ENCODE measurements around the gene ACSF3.
"Not testable (repeated sequence)": the region's sequence is repeated elsewhere in the genome, so short reads cannot be mapped to it uniquely, and the experiment has no call there.

Gene ACSF3

GRCh38 chr16:89190150-89190958 is 96.7 kb downstream of the ACSF3 start:
- DNase-seq (ENCODE audit: low spot score) = no peak

DNA sequence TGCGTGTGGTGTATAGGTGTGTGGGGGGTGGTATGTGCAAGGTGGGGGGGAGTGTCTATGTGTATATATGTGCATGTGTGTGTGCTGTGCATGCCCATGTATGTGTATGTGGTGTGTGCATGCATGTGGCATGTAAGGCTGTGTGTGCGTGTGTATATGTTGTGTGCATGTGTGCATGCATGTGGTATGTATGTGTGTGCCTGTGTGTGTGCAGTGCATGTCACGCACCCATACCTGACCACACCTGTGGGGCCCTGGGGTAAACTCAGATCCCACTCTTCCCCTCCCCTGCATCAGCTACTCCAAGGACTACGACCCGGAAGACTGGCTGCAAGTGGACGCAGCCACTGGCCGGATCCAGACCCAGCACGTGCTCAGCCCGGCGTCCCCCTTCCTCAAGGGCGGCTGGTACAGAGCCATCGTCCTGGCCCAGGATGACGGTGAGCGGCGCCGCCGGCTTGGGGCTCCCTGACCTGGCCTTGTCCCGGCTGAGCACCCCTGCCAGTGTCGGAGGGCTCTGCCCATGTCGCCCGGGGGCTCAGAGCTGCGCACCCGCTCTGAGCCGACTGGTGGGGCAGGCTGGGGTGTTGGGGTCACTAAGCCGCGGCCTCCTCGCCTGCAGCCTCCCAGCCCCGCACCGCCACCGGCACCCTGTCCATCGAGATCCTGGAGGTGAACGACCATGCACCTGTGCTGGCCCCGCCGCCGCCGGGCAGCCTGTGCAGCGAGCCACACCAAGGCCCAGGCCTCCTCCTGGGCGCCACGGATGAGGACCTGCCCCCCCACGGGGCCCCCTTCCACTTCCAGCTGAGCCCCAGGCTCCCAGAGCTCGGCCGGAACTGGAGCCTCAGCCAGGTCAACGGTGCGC is 97.6 kb downstream of the ACSF3 start:
- DNase-seq (ENCODE audit: low spot score) = no peak

DNA sequence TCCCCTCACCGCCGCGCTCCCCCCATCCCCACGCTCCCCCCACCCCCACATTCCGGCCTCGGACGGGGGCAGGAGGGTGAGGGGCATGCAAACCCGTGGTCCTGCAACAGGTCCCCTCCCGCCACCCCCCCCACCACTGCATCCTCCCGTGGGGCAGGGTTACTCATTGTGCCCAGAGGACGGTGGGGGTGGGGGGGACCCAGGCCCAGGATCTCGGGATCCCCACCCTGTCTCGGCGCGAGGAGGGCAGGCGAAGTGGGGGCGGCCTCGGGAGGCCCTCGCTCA is 98.2 kb downstream of the ACSF3 start:
- no peak for DNase-seq (ENCODE audit: low spot score)

DNA sequence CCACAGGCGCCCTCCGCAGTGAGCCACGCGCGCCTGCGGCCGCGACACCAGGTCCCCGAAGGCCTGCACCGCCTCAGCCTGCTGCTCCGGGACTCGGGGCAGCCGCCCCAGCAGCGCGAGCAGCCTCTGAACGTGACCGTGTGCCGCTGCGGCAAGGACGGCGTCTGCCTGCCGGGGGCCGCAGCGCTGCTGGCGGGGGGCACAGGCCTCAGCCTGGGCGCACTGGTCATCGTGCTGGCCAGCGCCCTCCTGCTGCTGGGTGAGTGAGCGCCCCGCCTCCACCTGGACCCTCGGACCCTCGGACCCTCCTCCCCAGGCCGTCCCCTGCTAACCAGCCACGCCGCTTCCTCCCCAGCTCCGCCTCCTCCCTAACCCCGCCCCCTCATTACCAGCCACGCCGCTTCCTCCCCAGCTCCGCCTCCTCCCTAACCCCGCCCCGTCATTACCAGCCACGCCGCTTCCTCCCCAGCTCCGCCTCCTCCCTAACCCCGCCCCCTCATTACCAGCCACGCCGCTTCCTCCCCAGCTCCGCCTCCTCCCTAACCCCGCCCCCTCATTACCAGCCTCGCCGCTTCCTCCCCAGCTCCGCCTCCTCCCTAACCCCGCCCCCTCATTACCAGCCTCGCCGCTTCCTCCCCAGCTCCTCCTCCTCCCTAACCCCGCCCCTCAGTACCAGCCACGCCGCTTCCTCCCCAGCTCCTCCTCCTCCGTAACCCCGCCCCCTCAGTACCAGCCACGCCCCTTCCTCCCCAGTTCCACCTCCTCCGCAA is 98.7 kb downstream of the ACSF3 start:
- DNase-seq (ENCODE audit: low spot score) = not testable (repeated sequence)

DNA sequence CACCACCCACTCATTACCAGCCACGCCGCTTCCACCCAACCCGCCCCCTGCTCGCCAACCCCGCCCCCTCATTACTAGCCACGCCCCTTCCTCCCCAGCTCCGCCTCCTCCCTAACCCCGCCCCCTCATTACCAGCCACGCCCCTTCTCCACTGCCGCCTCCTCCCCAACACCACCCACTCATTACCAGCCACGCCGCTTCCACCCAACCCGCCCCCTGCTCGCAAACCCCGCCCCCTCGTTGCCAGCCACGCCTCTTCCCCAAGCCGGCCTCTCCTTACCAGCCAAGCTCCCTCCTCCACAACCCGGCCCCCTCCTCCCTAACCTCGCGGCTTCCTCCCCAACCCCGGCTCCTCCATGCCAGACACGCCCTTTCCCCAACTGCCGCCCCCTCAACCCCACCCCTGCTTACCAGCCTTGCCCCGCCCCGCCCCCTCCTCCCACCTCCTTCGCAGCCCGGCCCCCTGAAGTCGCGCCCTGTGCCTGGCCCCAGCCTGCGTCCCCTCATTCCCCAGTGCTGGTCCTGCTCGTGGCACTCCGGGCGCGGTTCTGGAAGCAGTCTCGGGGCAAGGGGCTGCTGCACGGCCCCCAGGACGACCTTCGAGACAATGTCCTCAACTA is 99.4 kb downstream of the ACSF3 start:
- DNase-seq (ENCODE audit: low spot score) = no peak

GRCh38 chr16:89193576-89194293 is 100.1 kb downstream of the ACSF3 start:
- DNase-seq (ENCODE audit: low spot score) = no peak

DNA sequence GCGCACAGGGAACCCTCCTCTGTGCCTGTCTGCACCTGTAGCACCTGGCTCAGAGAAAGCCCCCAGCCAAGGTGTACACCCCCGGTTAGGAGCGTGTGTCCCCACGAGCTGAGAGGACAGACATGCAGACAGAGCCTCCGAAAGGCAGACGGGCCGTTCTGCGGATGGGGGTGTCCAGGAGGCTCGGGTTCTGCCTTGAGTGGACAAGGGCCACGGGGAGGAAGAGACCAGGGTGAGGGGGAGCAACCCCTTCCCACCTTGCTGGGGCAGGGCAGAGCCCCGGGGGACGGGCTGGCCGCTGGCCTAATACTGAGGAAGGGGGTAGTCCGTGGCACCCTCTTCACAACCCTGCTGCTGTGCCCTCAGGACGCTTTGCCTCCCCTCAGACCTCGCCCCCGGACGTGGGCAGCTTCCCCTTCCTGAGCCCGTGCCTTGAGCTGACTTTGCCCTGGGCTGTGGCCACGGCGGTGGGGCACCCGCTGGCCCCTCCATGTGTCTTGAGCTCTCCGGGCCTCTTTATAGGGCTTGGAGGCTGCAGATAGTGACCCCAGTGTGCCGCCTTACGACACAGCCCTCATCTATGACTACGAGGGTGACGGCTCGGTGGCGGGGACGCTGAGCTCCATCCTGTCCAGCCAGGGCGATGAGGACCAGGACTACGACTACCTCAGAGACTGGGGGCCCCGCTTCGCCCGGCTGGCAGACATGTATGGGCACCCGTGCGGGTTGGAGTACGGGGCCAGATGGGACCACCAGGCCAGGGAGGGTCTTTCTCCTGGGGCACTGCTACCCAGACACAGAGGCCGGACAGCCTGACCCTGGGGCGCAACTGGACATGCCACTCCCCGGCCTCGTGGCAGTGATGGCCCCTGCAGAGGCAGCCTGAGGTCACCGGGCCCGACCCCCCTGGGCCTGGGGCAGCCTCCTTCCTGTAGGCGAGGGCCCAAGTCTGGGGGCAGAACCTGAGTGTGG is 101.0 kb downstream of the ACSF3 start:
- DNase-seq (ENCODE audit: low spot score) = no peak

DNA sequence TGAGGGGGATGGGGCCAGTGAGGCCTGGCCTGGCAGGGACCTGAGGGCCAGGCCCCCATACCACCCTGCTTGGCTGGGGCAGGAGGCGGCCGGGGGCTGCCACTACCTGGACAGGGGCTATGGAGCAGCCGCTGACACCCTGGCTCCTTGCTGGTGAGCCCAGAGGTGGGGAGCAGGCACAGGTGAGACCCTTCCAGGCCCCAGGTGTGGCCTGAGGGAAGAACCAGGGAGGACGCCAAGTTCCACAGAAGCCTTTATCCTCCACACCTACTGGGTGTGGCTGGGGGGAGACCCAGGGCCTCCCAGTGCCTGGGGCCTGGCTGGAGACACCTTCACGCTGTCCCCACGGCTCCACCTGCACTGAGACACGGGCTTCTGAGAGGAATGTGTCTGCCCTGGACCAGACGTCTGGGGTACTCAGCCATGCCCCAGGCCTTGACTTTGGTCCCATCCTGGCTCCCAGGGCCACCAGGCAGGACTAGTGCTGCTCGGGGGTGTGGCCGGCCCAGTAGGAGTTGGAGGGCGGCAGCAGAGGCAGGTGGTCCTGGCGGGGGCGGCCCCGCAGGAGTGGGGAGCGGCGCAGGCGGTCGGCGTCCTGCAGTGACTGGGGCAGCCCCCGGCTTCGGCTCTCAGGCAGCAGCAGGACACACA is 102.0 kb downstream of the ACSF3 start:
- DNase-seq (ENCODE audit: low spot score) = no peak

GRCh38 chr16:89197033-89197632 is 103.5 kb downstream of the ACSF3 start:
- DNase-seq (ENCODE audit: low spot score) = no peak

DNA sequence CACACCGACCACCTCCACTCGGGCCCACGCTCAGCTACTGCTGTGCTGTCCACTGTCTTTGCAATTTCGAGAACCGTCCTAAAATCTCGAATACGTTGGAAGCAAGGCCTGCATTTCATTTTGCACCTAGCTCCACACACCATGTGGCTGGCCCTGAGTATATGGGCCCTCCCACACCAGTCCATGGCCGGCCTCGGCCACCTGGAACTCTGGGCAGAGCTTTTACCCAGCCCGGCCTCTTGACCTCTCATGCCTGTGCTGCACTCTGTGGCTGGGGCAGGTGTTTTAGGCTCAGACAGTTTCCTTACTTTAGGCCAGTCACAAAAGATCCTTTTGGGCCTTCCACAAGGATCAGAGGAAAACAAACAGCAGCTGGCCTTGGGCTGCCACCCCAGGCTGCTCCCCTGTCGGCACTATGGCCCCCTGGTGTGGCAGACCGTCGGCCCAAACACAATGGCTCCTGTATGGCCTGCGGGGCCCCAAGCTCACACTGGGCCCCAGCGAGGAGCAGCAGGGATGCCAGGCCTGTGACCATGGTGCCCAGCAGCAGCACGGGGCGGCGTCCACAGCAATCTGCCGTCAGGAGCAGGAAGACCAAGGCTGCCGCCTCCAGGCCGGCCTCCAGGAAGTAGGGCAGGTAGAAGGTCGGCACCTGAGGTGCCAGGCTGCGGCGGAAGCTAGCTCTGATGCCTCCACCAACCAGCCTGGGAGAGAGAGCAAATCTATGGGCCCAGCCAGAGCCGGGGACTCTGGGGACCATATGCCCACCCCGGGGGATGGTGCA is 104.2 kb downstream of the ACSF3 start:
- DNase-seq (ENCODE audit: low spot score) = no peak

GRCh38 chr16:89198417-89199240 is 105.0 kb downstream of the ACSF3 start:
- peak; percentile 11 for DNase-seq (ENCODE audit: low spot score)

DNA sequence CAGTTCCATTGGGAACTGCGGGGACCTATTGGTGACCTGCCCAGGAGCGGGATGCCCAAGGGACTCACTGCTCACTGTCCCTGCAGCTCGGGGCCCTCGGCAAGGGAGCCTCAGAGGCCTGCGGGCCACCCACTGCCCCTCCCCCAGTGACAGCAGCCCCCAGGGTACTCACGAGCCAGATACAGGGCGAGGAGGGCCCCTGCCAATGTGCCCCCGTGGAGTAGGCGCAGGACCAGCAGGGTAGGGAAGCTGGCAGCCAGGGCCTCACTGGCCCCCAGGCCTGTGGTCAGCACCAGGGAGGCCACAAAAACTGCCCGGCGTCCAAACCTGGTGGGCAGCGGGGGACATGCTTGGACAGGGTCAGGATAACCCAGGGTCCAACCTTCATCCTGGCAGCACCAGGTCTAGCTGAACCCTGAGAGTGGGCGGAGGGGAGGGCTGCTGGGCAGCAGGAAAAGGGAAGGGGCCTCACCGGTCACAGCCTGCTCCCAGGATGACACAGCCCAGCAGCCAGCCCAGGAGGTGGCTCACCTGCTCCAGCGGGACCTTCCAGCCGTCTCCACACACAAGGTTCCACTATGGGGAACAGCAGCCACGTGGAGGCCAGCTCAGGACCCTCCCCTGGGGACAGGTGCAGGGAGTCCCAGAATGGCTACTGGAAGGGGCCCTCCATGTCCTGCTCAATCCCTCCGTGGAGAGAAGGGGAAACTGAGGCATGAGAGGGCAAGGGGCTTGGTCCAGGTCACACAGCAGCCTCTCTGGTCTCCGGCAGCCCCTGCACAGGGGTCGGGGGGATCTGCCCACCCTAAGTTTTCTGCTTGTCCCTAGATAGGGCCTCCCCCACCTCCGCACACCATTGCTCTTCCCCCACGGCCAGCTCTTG is 105.8 kb downstream of the ACSF3 start:
- peak; percentile 15 for DNase-seq (ENCODE audit: low spot score)

DNA sequence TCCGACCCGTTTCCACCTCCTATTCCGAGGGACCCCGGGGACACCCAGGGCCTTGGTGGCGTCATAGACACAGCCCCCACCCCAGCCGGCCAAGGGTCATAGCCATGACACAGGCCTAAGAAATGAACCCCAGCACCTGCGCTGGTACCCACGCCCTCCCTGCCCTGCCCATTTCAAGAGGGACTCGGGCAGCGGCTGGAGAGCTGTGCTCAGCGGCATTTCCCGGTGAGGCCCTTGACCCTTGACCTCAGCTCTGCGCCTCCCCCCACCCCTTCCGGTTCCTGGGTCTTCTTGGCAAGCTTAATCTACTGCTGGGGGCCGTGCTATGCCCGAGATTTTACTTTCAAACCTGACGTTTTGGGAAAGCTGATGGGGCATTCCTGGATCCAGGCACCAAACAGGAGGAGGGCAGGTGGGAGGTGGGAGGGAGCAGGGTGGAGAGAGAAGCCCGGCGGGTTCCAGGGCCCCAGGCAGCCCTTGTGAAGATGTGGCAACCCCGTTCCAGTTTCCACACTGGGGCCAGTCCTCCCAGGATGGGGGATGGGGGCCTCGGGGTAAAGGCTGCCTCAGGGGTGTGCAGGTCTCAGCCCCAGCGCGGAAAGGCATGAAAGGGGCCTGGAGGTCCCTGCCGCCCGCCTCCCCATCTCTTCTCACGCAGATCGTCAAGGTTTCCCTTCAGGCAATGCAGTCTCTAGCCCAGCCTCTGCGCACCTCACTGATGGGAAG is 106.6 kb downstream of the ACSF3 start, which contains the start of gene SLC22A31:
TSS of gene SLC22A31 (minus strand) at position 414 of the 726 bp plus-strand sequence. CDS start at position 378, 36 bp downstream.
- DNase-seq (ENCODE audit: low spot score) = peak; percentile 33

DNA sequence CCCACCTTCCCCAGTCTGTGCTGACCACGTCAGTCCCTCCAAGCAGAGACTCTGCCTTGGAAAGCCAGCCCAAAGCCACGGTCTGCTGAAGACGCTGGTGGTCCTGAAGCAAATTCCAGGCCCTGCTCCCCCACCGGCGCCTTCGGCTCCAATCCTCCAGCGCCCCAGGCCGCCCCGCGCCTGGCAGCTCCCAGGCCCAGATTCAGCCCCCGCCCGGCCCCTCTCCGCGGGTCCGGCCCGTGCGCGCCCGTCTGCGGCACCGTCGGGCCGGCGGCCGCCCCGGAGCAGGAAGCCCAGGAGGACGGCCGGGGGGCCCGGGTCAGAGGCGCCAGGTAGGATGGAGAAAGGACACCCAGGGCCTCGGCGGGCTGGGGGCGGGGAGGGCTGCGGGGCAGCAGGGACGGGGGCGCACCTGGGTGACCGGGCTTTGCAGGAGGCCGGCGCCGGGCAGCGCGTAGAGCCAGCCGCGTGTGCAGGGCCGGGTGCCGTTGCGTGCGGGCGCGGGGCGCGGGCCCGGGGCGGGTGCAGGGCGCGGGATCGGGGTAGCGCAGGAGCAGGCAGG is 107.3 kb downstream of the ACSF3 start:
- DNase-seq (ENCODE audit: low spot score) = no peak

All from D341Med (cell line).